ENCODE results near the gene PMS1.

DNA sequence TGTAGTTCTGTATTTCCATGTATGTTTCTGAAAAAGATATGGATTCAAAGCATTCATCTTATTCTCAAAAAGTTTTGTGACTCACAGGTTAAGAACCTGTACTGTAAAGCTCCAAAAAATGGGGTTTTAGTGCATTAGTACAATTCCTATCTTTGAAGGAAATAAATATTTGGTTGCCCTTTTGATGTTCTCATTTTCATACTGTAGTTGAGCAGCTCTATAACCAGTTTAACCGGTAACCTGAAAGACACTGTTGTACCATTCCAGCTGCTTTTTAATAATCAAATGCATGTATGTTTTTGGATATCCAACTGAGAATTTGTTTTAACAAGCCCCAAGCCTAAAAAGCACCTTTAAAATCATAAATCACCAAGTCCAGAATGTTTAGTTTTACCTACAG lies 12.0 kb upstream of the PMS1 start:
- TF ChIP-seq POLR2A (IDR thresholded peaks at IDR 0.05; ENCODE audit: low read depth, low read length): no peak
- no peak for TF ChIP-seq TAF1 (IDR thresholded peaks at IDR 0.05; ENCODE audit: low read depth, low read length)
- no peak for TF ChIP-seq POLR2AphosphoS5 (IDR thresholded peaks at IDR 0.05; ENCODE audit: low read depth, low read length)
- no peak for TF ChIP-seq SPI1 (IDR thresholded peaks at IDR 0.05; ENCODE audit: low read depth, low read length)
- TF ChIP-seq PAX5 (IDR thresholded peaks at IDR 0.05; ENCODE audit: insufficient read depth, low read length, severe bottlenecking): no peak
- no peak for TF ChIP-seq POU2F2 (IDR thresholded peaks at IDR 0.05; ENCODE audit: low read depth, low read length)

Measured in GM12891 (cell line).